HG03575 (cell line): Measurements from ENCODE around the gene DDX51.
"Not testable (repeated sequence)": the region's sequence is repeated elsewhere in the genome, so short reads cannot be mapped to it uniquely, and the experiment has no call there.

Experiments used
- ATAC-seq: cut with Tn5 transposase; IDR thresholded peaks from one replicate; pipeline ENCODE4 v1.9.1; 2021; ENCODE audit not compliant: unreplicated experiment, insufficient number of reproducible peaks, low FRiP score; ENCODE audit errors: extremely low read depth

DDX51 gene

GRCh38 chr12:132156573-132157325, 12.6 kb upstream of the DDX51 start:
- ATAC-seq: no peak

- ATAC-seq: no peak
Observed at GRCh38 chr12:132155771-132156572, 11.9 kb upstream of the DDX51 start.

- ATAC-seq: no peak
Observed at GRCh38 chr12:132154941-132155770, 11.0 kb upstream of the DDX51 start.

- ATAC-seq: no peak
Observed at GRCh38 chr12:132154341-132154761, 10.2 kb upstream of the DDX51 start.

- no peak for ATAC-seq
Observed at GRCh38 chr12:132153501-132154340, 9.6 kb upstream of the DDX51 start.

- no peak for ATAC-seq
Observed at GRCh38 chr12:132152953-132153352, 8.8 kb upstream of the DDX51 start.

- no peak for ATAC-seq
Observed at GRCh38 chr12:132152411-132152821, 8.3 kb upstream of the DDX51 start.

GRCh38 chr12:132151766-132152410, 7.8 kb upstream of the DDX51 start:
- no peak for ATAC-seq

GRCh38 chr12:132151145-132151765, 7.1 kb upstream of the DDX51 start:
- ATAC-seq: no peak

GRCh38 chr12:132150780-132151144, 6.6 kb upstream of the DDX51 start:
- no peak for ATAC-seq

GRCh38 chr12:132149526-132149925, 5.4 kb upstream of the DDX51 start:
- not testable (repeated sequence) for ATAC-seq

GRCh38 chr12:132148368-132149045, 4.4 kb upstream of the DDX51 start:
- no peak for ATAC-seq

- no peak for ATAC-seq
Observed at GRCh38 chr12:132147423-132148367, 3.6 kb upstream of the DDX51 start.

GRCh38 chr12:132146772-132147422, 2.8 kb upstream of the DDX51 start:
- no peak for ATAC-seq

GRCh38 chr12:132146098-132146497, 2.0 kb upstream of the DDX51 start:
- no peak for ATAC-seq

- no peak for ATAC-seq
Observed at GRCh38 chr12:132145334-132145733, 1.2 kb upstream of the DDX51 start.
